Neural cell (in vitro differentiated cells): ENCODE measurements around the gene BMP7. TPM values are rescaled to one million over a fixed set of nuclear protein-coding genes. Genes with fewer than 3 reads are reported as not detected.

Source experiments
- H2AFZ ChIP-seq: fragments of 200-600, 300-800 bp; sonication (generic), shearing (Covaris generic); 2 replicates; pipeline ENCODE4 v1.6.0; 2014; ENCODE audit warnings: low read depth, mild to moderate bottlenecking, antibody characterized with exemption, low read length, moderate library complexity
- H3F3A ChIP-seq: fragments of 200-600 bp; shearing (Covaris generic); 2 replicates; pipeline ENCODE4 v1.6.1; 2016; ENCODE audit warnings: mild to moderate bottlenecking, moderate library complexity, mixed read lengths, antibody characterized with exemption, low read length; ENCODE audit not compliant: insufficient read depth, poor library complexity, severe bottlenecking
- H3K27ac ChIP-seq: fragments of 200-600, 300-800 bp; sonication (generic), shearing (Covaris generic); 2 replicates; pipeline ENCODE4 v1.5.1; 2014; ENCODE audit warnings: mild to moderate bottlenecking, low read length, moderate library complexity
- H3K27me3 ChIP-seq: fragments of 300-800, 200-600 bp; sonication (generic), shearing (Covaris generic); 2 replicates; pipeline ENCODE4 v1.6.0; 2014; ENCODE audit warnings: mild to moderate bottlenecking, low read depth, low read length, moderate library complexity; ENCODE audit not compliant: insufficient read depth
- H3K36me3 ChIP-seq: fragments of 300-800, 200-600 bp; sonication (generic), shearing (Covaris generic); 2 replicates; pipeline ENCODE4 v1.5.1; 2014; ENCODE audit warnings: mild to moderate bottlenecking, antibody characterized with exemption, low read length, moderate library complexity; ENCODE audit not compliant: insufficient read depth
- H3K4me2 ChIP-seq: fragments of 300-800, 200-600 bp; sonication (generic), shearing (Covaris generic); 2 replicates; pipeline ENCODE4 v1.6.0; 2014; ENCODE audit warnings: mild to moderate bottlenecking, low read length
- H3K4me3 ChIP-seq: fragments of 300-800, 200-600 bp; sonication (generic), shearing (Covaris generic); 2 replicates; pipeline ENCODE4 v1.5.1; 2014; ENCODE audit warnings: mild to moderate bottlenecking, low read length, moderate library complexity
- H3K79me2 ChIP-seq: fragments of 200-600 bp; shearing (Covaris generic); replicated peaks from 2 replicates; pipeline ENCODE4 v1.6.0; 2014; ENCODE audit warnings: mild to moderate bottlenecking, low read length, moderate library complexity; ENCODE audit not compliant: insufficient read depth
- H3K9ac ChIP-seq: fragments of 300-800, 200-600 bp; sonication (generic), shearing (Covaris generic); 2 replicates; pipeline ENCODE4 v1.6.1; 2016; ENCODE audit warnings: mild to moderate bottlenecking, low read length, mixed read lengths
- H3K9me2 ChIP-seq: fragments of 200-600 bp; shearing (Covaris generic); 2 replicates; pipeline ENCODE4 v1.6.1; 2016; ENCODE audit warnings: mild to moderate bottlenecking, low read length, mixed read lengths; ENCODE audit not compliant: insufficient read depth
- H3K9me3 ChIP-seq: fragments of 200-600, 300-800 bp; sonication (generic), shearing (Covaris generic); 2 replicates; pipeline ENCODE4 v1.6.1; 2016; ENCODE audit warnings: mild to moderate bottlenecking, mixed run types, low read length, moderate library complexity, mixed read lengths
- H4K20me1 ChIP-seq: fragments of 200-600 bp; shearing (Covaris generic); 2 replicates; pipeline ENCODE4 v1.6.1; 2016; ENCODE audit warnings: mild to moderate bottlenecking, mixed run types; ENCODE audit not compliant: insufficient read depth
- EP300 ChIP-seq: fragments of 450-650 bp; conservative IDR thresholded peaks from 2 replicates; pipeline ENCODE4 v1.6.1; 2014; ENCODE audit warnings: antibody characterized with exemption, mild to moderate bottlenecking, moderate library complexity; ENCODE audit not compliant: poor library complexity, severe bottlenecking
- EZH2 ChIP-seq: fragments of 200-600, 300-800 bp; shearing (Covaris generic), sonication (generic); IDR thresholded peaks from 2 replicates; pipeline ENCODE4 v1.6.1; 2014; ENCODE audit warnings: antibody characterized with exemption, low read length, borderline replicate concordance, mild to moderate bottlenecking; ENCODE audit not compliant: insufficient read depth, poor library complexity, severe bottlenecking
- MXI1 ChIP-seq: fragments of 450-650 bp; conservative IDR thresholded peaks from 2 replicates; pipeline ENCODE4 v1.6.1; 2014; ENCODE audit warnings: antibody characterized with exemption, mild to moderate bottlenecking; ENCODE audit not compliant: poor library complexity, severe bottlenecking
- POLR2AphosphoS5 ChIP-seq: IDR thresholded peaks from 2 replicates; pipeline ENCODE4 v1.6.1; 2012
- RAD21 ChIP-seq: fragments of 450-650 bp; conservative IDR thresholded peaks from 2 replicates; pipeline ENCODE4 v1.6.1; 2014; ENCODE audit warnings: antibody characterized with exemption, mild to moderate bottlenecking, moderate library complexity
- SMC3 ChIP-seq: fragments of 450-650 bp; conservative IDR thresholded peaks from 2 replicates; pipeline ENCODE4 v1.6.1; 2014; ENCODE audit warnings: antibody characterized with exemption, mild to moderate bottlenecking, moderate library complexity; ENCODE audit not compliant: poor library complexity
- TAF1 ChIP-seq: IDR thresholded peaks from 2 replicates; pipeline ENCODE4 v1.6.1; 2012; ENCODE audit warnings: low read depth
- polyA plus RNA-seq: library from polyadenylated mRNA; depleted of rRNA; stranded (reverse); fragments of >200 nt; gene quantifications from 2 replicates; pipeline ENCODE4 v1.2.3, GENCODE V29; 2014
- TF ChIP-seq, protein P1 (sequence below): fragments of 450-650 bp; IDR thresholded peaks from 2 replicates; pipeline ENCODE4 v1.5.1; 2014; ENCODE audit warnings: antibody characterized with exemption, mild to moderate bottlenecking, moderate library complexity; ENCODE audit not compliant: poor library complexity, severe bottlenecking
- TF ChIP-seq, protein P2 (sequence below): IDR thresholded peaks from 2 replicates; pipeline ENCODE4 v1.6.1; 2012; ENCODE audit warnings: borderline replicate concordance

BMP7 gene
- polyA plus RNA-seq, 1 donor from 2014 or later: 3.6 TPM

DNA sequence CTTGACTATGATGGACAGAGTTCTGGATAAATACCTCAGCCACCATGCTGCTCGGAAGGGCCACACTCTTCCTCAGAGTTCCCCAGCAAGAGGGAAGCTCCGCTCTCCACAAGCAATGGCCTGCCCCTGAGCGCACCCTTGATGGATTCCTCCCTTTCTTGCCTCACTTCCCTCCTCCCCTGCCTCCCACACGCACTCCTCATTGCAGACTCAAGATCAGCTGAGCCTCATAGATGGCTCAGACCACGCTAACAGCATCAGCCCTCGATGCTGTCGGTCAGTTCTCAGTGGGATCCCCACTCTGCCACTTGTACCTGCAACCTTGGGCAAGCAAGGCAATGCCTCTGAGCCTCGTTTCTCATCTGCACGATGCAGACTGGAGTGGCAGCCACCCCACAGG is 123.3 kb downstream of the BMP7 start:
- H3K9me3 ChIP-seq: no peaks in the 10 kb centered on the region
- TF ChIP-seq, protein P1, sequence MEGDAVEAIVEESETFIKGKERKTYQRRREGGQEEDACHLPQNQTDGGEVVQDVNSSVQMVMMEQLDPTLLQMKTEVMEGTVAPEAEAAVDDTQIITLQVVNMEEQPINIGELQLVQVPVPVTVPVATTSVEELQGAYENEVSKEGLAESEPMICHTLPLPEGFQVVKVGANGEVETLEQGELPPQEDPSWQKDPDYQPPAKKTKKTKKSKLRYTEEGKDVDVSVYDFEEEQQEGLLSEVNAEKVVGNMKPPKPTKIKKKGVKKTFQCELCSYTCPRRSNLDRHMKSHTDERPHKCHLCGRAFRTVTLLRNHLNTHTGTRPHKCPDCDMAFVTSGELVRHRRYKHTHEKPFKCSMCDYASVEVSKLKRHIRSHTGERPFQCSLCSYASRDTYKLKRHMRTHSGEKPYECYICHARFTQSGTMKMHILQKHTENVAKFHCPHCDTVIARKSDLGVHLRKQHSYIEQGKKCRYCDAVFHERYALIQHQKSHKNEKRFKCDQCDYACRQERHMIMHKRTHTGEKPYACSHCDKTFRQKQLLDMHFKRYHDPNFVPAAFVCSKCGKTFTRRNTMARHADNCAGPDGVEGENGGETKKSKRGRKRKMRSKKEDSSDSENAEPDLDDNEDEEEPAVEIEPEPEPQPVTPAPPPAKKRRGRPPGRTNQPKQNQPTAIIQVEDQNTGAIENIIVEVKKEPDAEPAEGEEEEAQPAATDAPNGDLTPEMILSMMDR: no peak
- no peak for TF ChIP-seq EZH2
- TF ChIP-seq MXI1: no peak
- TF ChIP-seq POLR2AphosphoS5: no peak
- TF ChIP-seq TAF1: no peak
- TF ChIP-seq RAD21: no peak
- no peak for TF ChIP-seq EP300
- TF ChIP-seq, protein P2, sequence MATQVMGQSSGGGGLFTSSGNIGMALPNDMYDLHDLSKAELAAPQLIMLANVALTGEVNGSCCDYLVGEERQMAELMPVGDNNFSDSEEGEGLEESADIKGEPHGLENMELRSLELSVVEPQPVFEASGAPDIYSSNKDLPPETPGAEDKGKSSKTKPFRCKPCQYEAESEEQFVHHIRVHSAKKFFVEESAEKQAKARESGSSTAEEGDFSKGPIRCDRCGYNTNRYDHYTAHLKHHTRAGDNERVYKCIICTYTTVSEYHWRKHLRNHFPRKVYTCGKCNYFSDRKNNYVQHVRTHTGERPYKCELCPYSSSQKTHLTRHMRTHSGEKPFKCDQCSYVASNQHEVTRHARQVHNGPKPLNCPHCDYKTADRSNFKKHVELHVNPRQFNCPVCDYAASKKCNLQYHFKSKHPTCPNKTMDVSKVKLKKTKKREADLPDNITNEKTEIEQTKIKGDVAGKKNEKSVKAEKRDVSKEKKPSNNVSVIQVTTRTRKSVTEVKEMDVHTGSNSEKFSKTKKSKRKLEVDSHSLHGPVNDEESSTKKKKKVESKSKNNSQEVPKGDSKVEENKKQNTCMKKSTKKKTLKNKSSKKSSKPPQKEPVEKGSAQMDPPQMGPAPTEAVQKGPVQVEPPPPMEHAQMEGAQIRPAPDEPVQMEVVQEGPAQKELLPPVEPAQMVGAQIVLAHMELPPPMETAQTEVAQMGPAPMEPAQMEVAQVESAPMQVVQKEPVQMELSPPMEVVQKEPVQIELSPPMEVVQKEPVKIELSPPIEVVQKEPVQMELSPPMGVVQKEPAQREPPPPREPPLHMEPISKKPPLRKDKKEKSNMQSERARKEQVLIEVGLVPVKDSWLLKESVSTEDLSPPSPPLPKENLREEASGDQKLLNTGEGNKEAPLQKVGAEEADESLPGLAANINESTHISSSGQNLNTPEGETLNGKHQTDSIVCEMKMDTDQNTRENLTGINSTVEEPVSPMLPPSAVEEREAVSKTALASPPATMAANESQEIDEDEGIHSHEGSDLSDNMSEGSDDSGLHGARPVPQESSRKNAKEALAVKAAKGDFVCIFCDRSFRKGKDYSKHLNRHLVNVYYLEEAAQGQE: no peak
- no peak for TF ChIP-seq SMC3
- no peaks in the 10 kb centered on the region for H3K79me2 ChIP-seq
- H3K4me2 ChIP-seq: no peak overlapping the region
- no peak overlapping the region for H3K9ac ChIP-seq
- no peaks in the 10 kb centered on the region for H3K27me3 ChIP-seq
- H3F3A ChIP-seq: no peaks in the 10 kb centered on the region
- no peaks in the 10 kb centered on the region for H4K20me1 ChIP-seq
- no peaks in the 10 kb centered on the region for H3K36me3 ChIP-seq
- no peaks in the 10 kb centered on the region for H3K9me2 ChIP-seq
- H3K27ac ChIP-seq: no peak overlapping the region
- H2AFZ ChIP-seq: no peak overlapping the region
- H3K4me3 ChIP-seq: no peak overlapping the region

DNA sequence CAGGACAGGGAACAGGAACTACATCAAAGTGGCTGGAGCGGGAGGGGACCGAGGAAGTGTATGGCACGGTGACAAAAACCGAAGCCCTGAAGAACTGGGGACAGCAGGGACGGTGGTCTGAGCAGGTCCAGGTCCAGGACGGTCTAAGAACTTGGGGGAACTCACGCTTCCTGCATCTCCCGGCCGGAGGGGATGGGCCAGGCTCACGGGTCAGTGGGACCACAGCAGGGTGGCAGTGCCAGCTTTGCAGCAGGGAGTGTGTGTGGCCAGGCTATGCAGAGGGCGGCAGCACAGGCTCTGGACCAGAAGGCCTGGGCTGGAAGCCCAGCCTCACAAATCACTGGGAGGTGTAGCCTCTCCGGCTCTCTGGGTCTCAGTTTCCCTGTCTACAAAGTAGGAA is 123.8 kb downstream of the BMP7 start:
- Histone ChIP-seq H3K9ac (no peak overlapping the region), H3K9me3 (no peaks in the 10 kb centered on the region), H3K4me2 (no peak overlapping the region), H3K27me3 (no peaks in the 10 kb centered on the region), H3K27ac (no peak overlapping the region), H2AFZ (no peak overlapping the region), H3F3A (no peaks in the 10 kb centered on the region), H3K79me2 (no peaks in the 10 kb centered on the region), H3K4me3 (no peak overlapping the region), H4K20me1 (no peaks in the 10 kb centered on the region), H3K36me3 (no peaks in the 10 kb centered on the region), H3K9me2 (no peaks in the 10 kb centered on the region)
- TF ChIP-seq, protein P2: no peak
- TF ChIP-seq MXI1 (no peak), EP300 (no peak), POLR2AphosphoS5 (no peak), TAF1 (no peak), SMC3 (no peak), RAD21 (no peak), EZH2 (no peak)
- TF ChIP-seq, protein P1: no peak
